Nephron progenitor cell (in vitro differentiated cells): ENCODE results near the gene TFDP2.

Experiments
- DNase-seq: peaks from one replicate; pipeline ENCODE4 v3.0.0; 2021
- H3K27ac Mint-ChIP-seq: 2 replicates; pipeline ENCODE4 v1.8.0; 2021; ENCODE audit warnings: mild to moderate bottlenecking, moderate library complexity, mixed read lengths
- H3K27me3 Mint-ChIP-seq: 2 replicates; pipeline ENCODE4 v1.8.0; 2021; ENCODE audit warnings: mild to moderate bottlenecking, low read depth, mixed read lengths; ENCODE audit not compliant: poor library complexity
- H3K36me3 Mint-ChIP-seq: 2 replicates; pipeline ENCODE4 v1.8.0; 2021; ENCODE audit warnings: low read depth, mixed read lengths
- H3K4me1 Mint-ChIP-seq: 2 replicates; pipeline ENCODE4 v1.8.0; 2021; ENCODE audit warnings: mixed read lengths
- H3K4me3 Mint-ChIP-seq: 2 replicates; pipeline ENCODE4 v1.8.0; 2021; ENCODE audit warnings: mild to moderate bottlenecking, moderate library complexity, mixed read lengths
- H3K9me3 Mint-ChIP-seq: 2 replicates; pipeline ENCODE4 v1.8.0; 2021; ENCODE audit warnings: mild to moderate bottlenecking, moderate library complexity, mixed read lengths
- CTCF ChIP-seq: fragments of 200-600 bp; sonication (generic); IDR thresholded peaks from 2 replicates; pipeline ENCODE4 v1.5.0; 2021; ENCODE audit warnings: antibody characterized with exemption

TFDP2 gene

GRCh38 chr3:141909408-141909807, 239.9 kb downstream of the TFDP2 start:
- Mint-ChIP-seq H3K27me3 (no peaks in the 10 kb centered on the region), H3K36me3 (peaks cover 71% of the 10 kb centered on the region), H3K27ac (no peak overlapping the region), H3K9me3 (peaks cover 7% of the 10 kb centered on the region), H3K4me1 (no peaks in the 10 kb centered on the region), H3K4me3 (no peak overlapping the region)
- TF ChIP-seq CTCF = no peak
- DNase-seq = no peak

- no peak overlapping the region for H3K27ac Mint-ChIP-seq
- no peaks in the 10 kb centered on the region for H3K4me1 Mint-ChIP-seq
- no peak overlapping the region for H3K4me3 Mint-ChIP-seq
- no peak for TF ChIP-seq CTCF
- no peak for DNase-seq
- no peaks in the 10 kb centered on the region for H3K27me3 Mint-ChIP-seq
- peaks cover 53% of the 10 kb centered on the region for H3K36me3 Mint-ChIP-seq
- peaks cover 8% of the 10 kb centered on the region for H3K9me3 Mint-ChIP-seq
Measured at GRCh38 chr3:141905129-141905528, 244.2 kb downstream of the TFDP2 start.

DNA sequence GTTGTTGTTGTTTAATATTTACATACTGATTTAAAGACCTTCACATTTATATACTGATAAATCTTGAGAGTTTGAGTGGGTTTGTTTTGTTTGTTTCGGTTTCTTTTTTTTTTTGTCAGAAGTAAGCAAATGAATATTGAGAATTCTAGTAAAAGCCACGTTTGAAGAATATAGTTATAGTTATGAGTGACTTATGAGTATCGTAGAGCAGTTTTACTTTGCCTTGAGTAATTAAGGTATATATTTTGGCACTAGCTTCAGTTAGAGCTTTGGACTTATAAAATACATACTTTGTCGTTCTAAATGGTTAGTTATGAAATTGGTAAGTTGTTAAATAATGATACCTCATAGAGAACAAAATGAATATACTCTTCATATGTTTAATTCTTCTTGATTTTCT, 245.1 kb downstream of the TFDP2 start:
- TF ChIP-seq CTCF = no peak
- H3K4me1 Mint-ChIP-seq = no peaks in the 10 kb centered on the region
- H3K4me3 Mint-ChIP-seq = no peak overlapping the region
- no peak overlapping the region for H3K27ac Mint-ChIP-seq
- H3K27me3 Mint-ChIP-seq = no peaks in the 10 kb centered on the region
- H3K9me3 Mint-ChIP-seq = peaks cover 17% of the 10 kb centered on the region
- peaks cover 56% of the 10 kb centered on the region for H3K36me3 Mint-ChIP-seq
- DNase-seq = no peak

GRCh38 chr3:141901914-141902313, 247.4 kb downstream of the TFDP2 start:
- peaks cover 39% of the 10 kb centered on the region for H3K9me3 Mint-ChIP-seq

GRCh38 chr3:141900343-141900742, 249.0 kb downstream of the TFDP2 start:
- H3K9me3 Mint-ChIP-seq = peaks cover 44% of the 10 kb centered on the region
- no peak overlapping the region for H3K4me3 Mint-ChIP-seq
- no peaks in the 10 kb centered on the region for H3K4me1 Mint-ChIP-seq
- H3K27ac Mint-ChIP-seq = no peak overlapping the region
- no peak for TF ChIP-seq CTCF
- no peak for DNase-seq
- H3K27me3 Mint-ChIP-seq = no peaks in the 10 kb centered on the region
- peaks cover 70% of the 10 kb centered on the region for H3K36me3 Mint-ChIP-seq

More at GRCh38 chr3:141901914-141902313, 247.4 kb downstream of the TFDP2 start:
- Mint-ChIP-seq H3K4me3 (no peak overlapping the region), H3K27ac (no peak overlapping the region), H3K4me1 (no peaks in the 10 kb centered on the region), H3K27me3 (no peaks in the 10 kb centered on the region), H3K36me3 (peaks cover 58% of the 10 kb centered on the region)
- no peak for TF ChIP-seq CTCF
- no peak for DNase-seq

GRCh38 chr3:141898908-141899307, 250.4 kb downstream of the TFDP2 start:
- H3K27me3 Mint-ChIP-seq = no peaks in the 10 kb centered on the region
- no peak overlapping the region for H3K27ac Mint-ChIP-seq
- peaks cover 44% of the 10 kb centered on the region for H3K9me3 Mint-ChIP-seq
- TF ChIP-seq CTCF = no peak
- DNase-seq = no peak
- peaks cover 75% of the 10 kb centered on the region for H3K36me3 Mint-ChIP-seq
- H3K4me1 Mint-ChIP-seq = no peaks in the 10 kb centered on the region
- H3K4me3 Mint-ChIP-seq = no peak overlapping the region
